Activated CD4-positive, alpha-beta T cell treated with anti-CD3 and anti-CD28 coated beads for 4 hours (primary cell): ENCODE measurements around the gene FAM163A.

Experiments
- DNase-seq, 2 donors: peaks; one replicate each; pipeline ENCODE4 v3.0.0-alpha.2; 2020

Gene FAM163A

GRCh38 chr1:179753061-179753460, 10.0 kb downstream of the FAM163A start:
- no peak for DNase-seq

- DNase-seq, result no peak
Measured at GRCh38 chr1:179754041-179754624, 11.0 kb downstream of the FAM163A start.

GRCh38 chr1:179757933-179758332, 14.8 kb downstream of the FAM163A start:
- no peak for DNase-seq

- no peak for DNase-seq
Measured at GRCh38 chr1:179760521-179760920, 17.4 kb downstream of the FAM163A start.

- no peak for DNase-seq
Measured at GRCh38 chr1:179761296-179761695, 18.2 kb downstream of the FAM163A start.

- no peak for DNase-seq
Measured at GRCh38 chr1:179761846-179762640, 19.0 kb downstream of the FAM163A start.

GRCh38 chr1:179767177-179767581, 24.1 kb downstream of the FAM163A start:
- DNase-seq, result no peak

GRCh38 chr1:179767996-179768395, 24.9 kb downstream of the FAM163A start:
- DNase-seq, result no peak

- no peak for DNase-seq
Measured at GRCh38 chr1:179770887-179771502, 27.9 kb downstream of the FAM163A start.

- no peak for DNase-seq
Measured at GRCh38 chr1:179773264-179773663, 30.2 kb downstream of the FAM163A start.

GRCh38 chr1:179774000-179774399, 30.9 kb downstream of the FAM163A start:
- no peak for DNase-seq

GRCh38 chr1:179774566-179774965, 31.5 kb downstream of the FAM163A start:
- DNase-seq, result no peak

GRCh38 chr1:179775009-179775408, 31.9 kb downstream of the FAM163A start:
- DNase-seq, result no peak

- no peak for DNase-seq
Measured at GRCh38 chr1:179776831-179777230, 33.7 kb downstream of the FAM163A start.

GRCh38 chr1:179777731-179778130, 34.6 kb downstream of the FAM163A start:
- DNase-seq, result no peak

- no peak for DNase-seq
Measured at GRCh38 chr1:179779645-179780272, 36.7 kb downstream of the FAM163A start.

- no peak for DNase-seq
Measured at GRCh38 chr1:179781962-179782361, 38.9 kb downstream of the FAM163A start.

- no peak for DNase-seq
Measured at GRCh38 chr1:179785031-179785431, 41.9 kb downstream of the FAM163A start.

GRCh38 chr1:179785728-179786127, 42.6 kb downstream of the FAM163A start:
- DNase-seq, result no peak

- no peak for DNase-seq
Measured at GRCh38 chr1:179786815-179787685, 44.0 kb downstream of the FAM163A start.

GRCh38 chr1:179788259-179788658, 45.2 kb downstream of the FAM163A start:
- DNase-seq, result no peak

GRCh38 chr1:179793281-179793680, 50.2 kb downstream of the FAM163A start:
- DNase-seq, result no peak

GRCh38 chr1:179794146-179794545, 51.1 kb downstream of the FAM163A start:
- DNase-seq, result no peak
